ENCODE results near the gene ANKS6.

The ANKS6 gene

DNA sequence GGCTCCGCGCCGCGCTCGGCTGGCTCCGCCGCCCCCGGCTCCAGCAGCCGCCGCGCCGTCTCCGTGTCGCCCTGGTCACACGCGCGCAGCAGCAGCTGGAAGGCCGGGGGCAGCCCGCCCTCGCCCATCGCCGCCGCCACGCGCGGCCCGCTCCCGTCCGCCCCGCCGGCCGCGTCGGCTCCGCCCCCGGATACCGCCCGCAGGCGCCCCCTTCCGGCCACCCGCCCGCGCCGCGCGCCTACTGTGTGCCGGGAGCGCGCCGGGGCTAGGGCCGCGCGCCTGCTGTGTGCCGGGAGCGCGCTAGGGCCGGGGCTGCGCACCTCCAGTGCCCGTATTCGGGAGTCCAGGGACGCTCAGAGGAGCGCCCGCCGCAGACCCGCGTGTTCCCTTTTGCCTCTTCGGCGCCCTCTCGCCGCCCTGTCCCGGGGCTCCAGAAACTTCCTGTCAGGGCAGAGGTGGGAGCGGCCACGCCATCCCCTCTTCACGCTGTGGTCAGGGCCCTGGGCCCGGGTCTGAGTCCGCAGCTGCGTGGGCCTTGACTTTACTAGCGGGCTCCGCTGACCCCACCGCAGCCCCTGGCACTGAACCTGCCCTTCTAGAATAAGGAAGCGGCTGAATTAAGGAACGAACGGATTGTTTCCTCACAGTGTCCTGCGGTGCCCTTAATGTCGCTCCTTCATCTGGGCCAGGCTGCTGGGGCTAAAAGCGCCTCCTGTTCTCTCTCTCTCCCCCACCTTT lies at the start of gene ANKS6:
TSS of gene ANKS6 (minus strand) at position 192 of the 738 bp plus-strand sequence. CDS start at position 128, 64 bp downstream.
- peak; percentile 90 for DNase-seq

- no peak for DNase-seq
Observed at GRCh38 chr9:98846081-98846480, 49.7 kb upstream of the ANKS6 start.

DNA sequence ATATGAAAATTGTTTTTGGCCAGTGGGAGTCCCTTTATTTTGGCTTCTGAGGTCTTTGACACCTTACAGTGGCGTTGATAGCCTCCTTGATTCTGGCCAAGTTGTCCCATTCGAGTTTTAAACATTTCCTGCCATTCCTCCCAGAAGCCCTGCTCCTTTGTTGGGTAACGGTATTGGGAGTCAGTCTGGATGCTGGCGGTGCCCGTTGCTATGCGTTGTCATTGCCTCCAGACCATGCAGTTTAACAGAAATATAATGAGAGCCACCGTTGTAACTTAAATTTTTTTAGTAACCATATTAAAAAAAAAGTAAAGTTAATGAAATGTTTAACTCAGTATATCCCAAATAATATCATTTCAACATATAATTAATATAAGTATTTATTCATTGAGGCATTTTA lies 46.2 kb upstream of the ANKS6 start:
- no peak for DNase-seq

GRCh38 chr9:98839724-98840123 lies 43.4 kb upstream of the ANKS6 start:
- no peak for DNase-seq

GRCh38 chr9:98838868-98839565 lies 42.7 kb upstream of the ANKS6 start:
- no peak for DNase-seq

GRCh38 chr9:98838155-98838867 lies 42.0 kb upstream of the ANKS6 start:
- DNase-seq, result no peak

DNA sequence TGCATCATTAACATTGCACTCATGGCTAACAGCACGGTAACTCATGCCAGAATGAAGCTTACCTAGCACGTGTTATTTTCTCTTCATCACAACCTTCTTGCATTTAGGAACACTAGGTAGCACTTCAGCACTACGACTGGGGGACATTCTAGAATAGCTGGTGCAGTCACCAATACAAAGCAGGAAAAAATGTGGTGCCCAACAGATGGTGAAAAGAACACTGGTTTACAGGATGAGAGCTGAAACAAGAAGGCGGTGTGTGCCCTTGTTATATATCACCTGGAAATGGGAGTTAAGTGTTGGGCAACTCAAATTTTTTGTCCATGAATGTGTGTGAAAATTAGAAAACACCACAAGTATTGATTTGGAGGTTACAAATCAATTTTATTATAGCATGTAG lies 41.2 kb upstream of the ANKS6 start:
- DNase-seq, result no peak

- no peak for DNase-seq
Observed at GRCh38 chr9:98836206-98836605, 39.9 kb upstream of the ANKS6 start.

- no peak for DNase-seq
Observed at GRCh38 chr9:98834386-98834785, 38.0 kb upstream of the ANKS6 start.

- no peak for DNase-seq
Observed at GRCh38 chr9:98833090-98833956, 37.0 kb upstream of the ANKS6 start.

GRCh38 chr9:98832768-98833089 lies 36.4 kb upstream of the ANKS6 start:
- no peak for DNase-seq

DNA sequence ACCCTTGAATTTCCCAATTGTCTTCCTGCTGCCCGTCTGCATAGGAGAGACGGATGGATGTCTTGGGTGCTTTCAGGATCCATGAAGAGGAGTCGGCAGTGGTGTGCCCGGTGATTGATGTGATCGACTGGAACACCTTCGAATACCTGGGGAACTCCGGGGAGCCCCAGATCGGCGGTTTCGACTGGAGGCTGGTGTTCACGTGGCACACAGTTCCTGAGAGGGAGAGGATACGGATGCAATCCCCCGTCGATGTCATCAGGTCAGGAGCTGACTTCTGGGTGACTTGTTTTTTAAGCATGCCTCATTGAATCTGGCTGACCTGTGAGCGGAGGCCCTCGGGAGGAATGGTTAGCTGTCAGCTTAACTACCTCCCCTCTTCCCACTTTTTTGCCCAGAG lies 35.3 kb upstream of the ANKS6 start:
- no peak for DNase-seq

DNA sequence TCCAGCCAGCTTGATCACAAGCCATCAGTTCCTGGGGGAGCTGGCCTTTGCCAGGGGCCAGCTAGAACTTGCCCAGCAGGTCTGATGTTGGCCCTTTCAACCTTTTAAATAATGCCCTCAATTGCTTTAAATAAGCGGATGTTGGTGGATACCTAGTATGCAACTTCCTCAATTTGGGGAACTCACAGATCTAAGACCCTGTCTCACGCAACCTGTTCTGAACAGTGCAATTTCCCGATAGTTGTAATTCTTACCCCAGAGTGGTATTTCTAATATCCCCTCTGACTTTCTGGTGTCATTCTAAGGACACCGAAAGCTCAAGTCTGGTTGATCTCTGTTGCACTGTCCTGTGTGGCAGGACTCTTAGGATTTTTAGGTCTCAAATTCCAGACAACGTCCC lies 34.2 kb upstream of the ANKS6 start:
- no peak for DNase-seq

DNA sequence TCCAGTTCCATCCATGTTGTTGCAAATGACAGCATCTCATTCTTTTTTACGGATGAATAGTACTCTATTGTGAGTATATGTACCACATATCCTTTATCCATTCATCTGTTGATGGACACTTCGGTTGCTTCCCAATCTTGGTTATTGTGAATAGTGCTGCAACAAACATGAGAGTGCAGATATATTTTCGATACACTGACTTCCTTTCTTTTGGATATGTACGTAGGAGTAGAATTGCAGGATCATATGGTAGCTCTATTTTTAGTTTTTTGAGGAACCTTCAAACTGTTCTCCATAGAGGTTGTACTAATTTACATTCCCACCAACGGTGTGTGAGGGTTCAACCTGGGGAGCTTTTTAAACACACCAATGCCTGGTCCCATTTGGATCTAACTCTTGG lies 33.4 kb upstream of the ANKS6 start:
- DNase-seq, result no peak

- DNase-seq, result no peak
Observed at GRCh38 chr9:98826716-98827115, 30.4 kb upstream of the ANKS6 start.

GRCh38 chr9:98825414-98825813 lies 29.1 kb upstream of the ANKS6 start:
- no peak for DNase-seq

- no peak for DNase-seq
Observed at GRCh38 chr9:98823666-98824334, 27.4 kb upstream of the ANKS6 start.

GRCh38 chr9:98822661-98823060 lies 26.3 kb upstream of the ANKS6 start:
- DNase-seq, result no peak

DNA sequence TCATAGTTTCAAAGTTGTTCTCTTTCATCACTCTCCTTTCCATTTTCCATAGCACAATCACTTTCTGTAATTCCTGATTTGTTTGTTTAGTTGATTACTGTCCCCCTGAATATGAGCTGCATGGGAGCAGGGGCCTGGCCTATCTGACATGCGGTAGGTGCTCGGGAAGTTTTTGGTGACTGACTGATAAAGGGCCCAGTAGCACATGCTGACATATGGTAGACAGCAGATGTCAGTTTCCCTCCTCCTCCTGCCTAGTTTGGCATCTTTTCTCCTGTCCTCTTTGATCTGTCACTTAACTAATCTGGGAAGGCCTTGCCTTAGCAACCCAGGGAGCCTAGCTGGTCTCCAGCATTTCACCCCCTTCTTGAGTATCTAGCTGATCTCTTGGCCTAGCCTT lies 25.5 kb upstream of the ANKS6 start:
- no peak for DNase-seq

DNA sequence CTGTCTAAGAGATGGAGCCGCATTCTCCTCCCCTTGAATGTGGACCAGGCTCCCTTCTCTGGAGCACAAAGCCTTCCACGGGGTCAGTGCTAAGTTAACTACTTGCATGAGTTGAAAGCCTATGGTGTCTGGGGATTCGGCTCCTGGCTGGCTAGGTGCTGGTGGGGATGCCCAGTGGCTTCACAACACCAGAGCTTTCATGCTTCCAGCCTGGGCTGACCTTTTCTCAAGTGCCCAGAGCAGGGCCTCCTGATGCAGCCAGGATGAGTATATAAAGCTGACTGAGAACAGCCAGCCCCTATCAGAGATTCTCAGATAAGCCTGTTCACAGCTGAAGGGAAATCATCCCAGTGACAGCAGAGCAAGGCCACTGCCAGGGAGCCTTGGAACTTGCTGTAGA lies 22.9 kb upstream of the ANKS6 start:
- no peak for DNase-seq

GRCh38 chr9:98818764-98819163 lies 22.4 kb upstream of the ANKS6 start:
- DNase-seq, result no peak

DNA sequence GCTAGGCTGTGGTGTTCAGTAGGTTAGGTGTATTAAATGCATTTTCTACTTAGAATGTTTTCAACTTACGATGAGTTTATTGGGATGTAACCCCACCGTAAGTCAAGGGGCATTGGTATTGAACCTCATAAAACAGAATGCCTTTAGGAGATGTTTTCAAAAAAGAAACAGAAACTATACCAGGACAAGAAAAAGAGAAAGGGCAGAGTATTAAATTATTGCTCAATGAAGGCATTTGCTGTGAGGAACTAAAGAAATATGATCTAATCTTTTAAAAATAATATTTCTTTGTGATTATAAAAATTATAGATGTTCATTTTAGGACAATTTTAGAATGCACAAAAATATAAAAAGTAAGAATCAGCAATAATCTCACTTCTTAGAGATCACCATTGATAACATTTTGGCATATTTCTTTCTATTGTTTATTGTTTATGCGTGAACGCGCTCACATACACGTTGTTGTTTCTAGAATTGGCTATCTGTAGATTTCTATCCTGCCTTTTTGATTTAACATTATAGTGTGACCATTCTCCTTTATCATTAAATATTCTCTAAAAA lies 19.1 kb upstream of the ANKS6 start:
- no peak for DNase-seq

Data from activated CD4-positive, CD25-positive, alpha-beta regulatory T cell treated with anti-CD3 and anti-CD28 coated beads, Interleukin-2, amount 50 U/mL, for 72 hours (primary cell).